ENCODE data around the gene CD300A.

Gene CD300A

GRCh38 chr17:74454197-74455024 is 12.0 kb upstream of the CD300A start:
- peak in 47 of 56 donors; percentile 26 to 90 (median 75) for DNase-seq

- peak in 1 of 56 donors; percentile 51 for DNase-seq
Measured at GRCh38 chr17:74455025-74455545, 11.3 kb upstream of the CD300A start.

- no peak for DNase-seq
Measured at GRCh38 chr17:74455821-74456220, 10.6 kb upstream of the CD300A start.

- peak in 50 of 56 donors; percentile 23 to 91 (median 64) for DNase-seq
Measured at GRCh38 chr17:74457146-74457819, 9.2 kb upstream of the CD300A start.

- DNase-seq: no peak
Measured at GRCh38 chr17:74457820-74458166, 8.6 kb upstream of the CD300A start.

GRCh38 chr17:74458835-74459234 is 7.6 kb upstream of the CD300A start:
- DNase-seq: no peak

- no peak for DNase-seq
Measured at GRCh38 chr17:74459622-74460021, 6.8 kb upstream of the CD300A start.

- DNase-seq: no peak
Measured at GRCh38 chr17:74460241-74460640, 6.2 kb upstream of the CD300A start.

GRCh38 chr17:74460996-74461395 is 5.4 kb upstream of the CD300A start:
- no peak for DNase-seq

GRCh38 chr17:74461611-74462010 is 4.8 kb upstream of the CD300A start:
- DNase-seq: no peak

GRCh38 chr17:74464730-74465377 is 1.6 kb upstream of the CD300A start:
- DNase-seq: no peak

GRCh38 chr17:74465378-74466110 is 890 bp upstream of the CD300A start:
- DNase-seq: no peak

GRCh38 chr17:74466828-74467184 is 372 bp downstream of the CD300A start:
- DNase-seq: no peak

GRCh38 chr17:74467221-74467951 is 952 bp downstream of the CD300A start:
- DNase-seq: peak in 3 of 56 donors; percentile 9 to 48 (median 11)

- DNase-seq: no peak
Measured at GRCh38 chr17:74471341-74471740, 4.9 kb downstream of the CD300A start.

- no peak for DNase-seq
Measured at GRCh38 chr17:74472890-74473289, 6.5 kb downstream of the CD300A start.

- no peak for DNase-seq
Measured at GRCh38 chr17:74473294-74473693, 6.9 kb downstream of the CD300A start.

- no peak for DNase-seq
Measured at GRCh38 chr17:74474043-74474792, 7.8 kb downstream of the CD300A start.

GRCh38 chr17:74475189-74475588 is 8.8 kb downstream of the CD300A start:
- DNase-seq: no peak

GRCh38 chr17:74477411-74477810 is 11.0 kb downstream of the CD300A start:
- DNase-seq: no peak
